Epithelial cell of proximal tubule (primary cell): ENCODE measurements around the gene GPR119. TPM values are rescaled to one million over a fixed set of nuclear protein-coding genes. Genes with fewer than 3 reads are reported as not detected.
"Not testable (repeated sequence)": the region's sequence is repeated elsewhere in the genome, so short reads cannot be mapped to it uniquely, and the experiment has no call there.

Source experiments
- DNase-seq: peaks from one replicate; pipeline ENCODE4 v3.0.0-alpha.2; 2011; ENCODE audit warnings: low read depth
- H3K4me3 ChIP-seq: 2 replicates; pipeline ENCODE4 v1.5.1; 2011; ENCODE audit warnings: low read depth, mild to moderate bottlenecking, low read length
- CTCF ChIP-seq: conservative IDR thresholded peaks from 2 replicates; pipeline ENCODE4 v1.5.1; 2012; ENCODE audit warnings: low read depth, mild to moderate bottlenecking, low read length
- total RNA-seq: library from RNA; depleted of rRNA; stranded (reverse); fragments of >200 nt; gene quantifications from 2 replicates; pipeline ENCODE4 v1.2.3, GENCODE V29; 2015

The GPR119 gene
- total RNA-seq, result not detected in 2 replicates

DNA sequence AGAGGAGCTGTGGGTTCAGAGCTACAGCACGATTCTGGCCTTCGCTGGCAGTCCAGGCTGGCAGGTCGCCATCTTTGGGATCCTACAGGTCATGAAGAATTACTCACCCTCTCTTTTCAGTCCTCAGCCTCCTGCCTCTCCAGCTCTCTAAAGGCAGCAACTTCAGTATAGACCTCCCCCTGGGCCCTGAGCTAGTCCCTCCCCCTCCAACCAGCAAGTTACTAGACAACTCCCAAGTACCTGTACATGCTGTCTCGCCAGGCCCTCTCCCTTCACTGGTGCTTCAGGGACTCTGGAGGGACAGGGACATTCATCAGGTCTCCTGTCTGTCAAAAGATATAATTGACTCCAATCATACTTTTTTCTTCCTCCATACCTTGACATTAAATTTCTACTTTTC is at the start of gene GPR119:
GPR119 (minus strand) TSS at position 155 of the 400 bp plus-strand sequence. CDS start 227 bp downstream, outside the sequence.
- no peak for TF ChIP-seq CTCF
- no peak within 1 kb of the TSS for H3K4me3 ChIP-seq
- DNase-seq, result no peak

DNA sequence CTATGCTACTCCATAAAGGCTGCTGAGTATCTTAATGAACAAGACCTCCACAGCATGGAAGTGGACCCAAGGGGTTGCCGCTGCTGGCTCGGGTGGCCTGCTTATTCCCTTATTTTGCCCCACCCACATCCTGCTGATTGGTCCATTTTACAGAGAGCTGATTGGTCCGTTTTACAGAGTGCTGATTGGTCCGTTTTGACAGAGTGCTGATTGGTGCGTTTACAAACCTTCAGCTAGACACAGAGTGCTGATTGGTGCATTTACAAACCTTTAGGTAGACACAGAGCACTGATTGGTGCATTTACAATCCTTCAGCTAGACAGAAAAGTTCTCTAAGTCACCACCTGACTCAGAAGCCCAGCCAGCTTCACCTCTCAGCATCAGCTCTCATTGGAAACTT is 43.8 kb upstream of the GPR119 start:
- DNase-seq, H3K4me3 ChIP-seq: not testable (repeated sequence)

- TF ChIP-seq CTCF, result no peak
- no peak overlapping the region for H3K4me3 ChIP-seq
Observed at GRCh38 chrX:130426531-130426930, 41.1 kb upstream of the GPR119 start.

GRCh38 chrX:130419263-130419662 is 33.8 kb upstream of the GPR119 start:
- TF ChIP-seq CTCF, result no peak
- no peak overlapping the region for H3K4me3 ChIP-seq
- no peak for DNase-seq

More at GRCh38 chrX:130426531-130426930, 41.1 kb upstream of the GPR119 start:
- DNase-seq, result no peak

- H3K4me3 ChIP-seq, result no peak overlapping the region
- no peak for TF ChIP-seq CTCF
- DNase-seq, result no peak
Observed at GRCh38 chrX:130418740-130419139, 33.3 kb upstream of the GPR119 start.

GRCh38 chrX:130418066-130418465 is 32.6 kb upstream of the GPR119 start:
- no peak for TF ChIP-seq CTCF
- no peak for DNase-seq
- H3K4me3 ChIP-seq, result no peak overlapping the region

DNA sequence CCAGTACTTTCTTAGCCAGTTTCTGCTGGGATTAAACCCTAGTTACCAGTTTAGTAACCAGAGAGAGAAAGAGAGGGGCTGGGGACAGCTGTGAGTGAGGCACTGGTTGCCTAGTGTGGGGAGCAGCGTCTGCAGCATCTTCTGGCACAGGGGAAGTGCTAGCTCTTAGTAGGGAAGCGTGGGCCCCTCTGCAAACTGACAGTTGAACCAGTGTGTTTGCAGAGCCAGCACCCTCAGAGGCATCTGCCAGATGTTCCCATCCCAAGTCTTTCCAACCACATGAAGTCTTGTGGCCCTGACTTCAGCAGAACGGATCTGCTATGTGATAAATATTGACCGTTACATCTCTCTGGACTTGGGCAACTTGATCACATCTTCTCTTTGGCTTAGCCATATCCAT is 31.3 kb upstream of the GPR119 start:
- DNase-seq, result no peak
- no peak for TF ChIP-seq CTCF
- no peak overlapping the region for H3K4me3 ChIP-seq

- H3K4me3 ChIP-seq, result no peak overlapping the region
- no peak for TF ChIP-seq CTCF
- no peak for DNase-seq
Observed at GRCh38 chrX:130415201-130415600, 29.7 kb upstream of the GPR119 start.
